CD4-positive, alpha-beta T cell (primary cell): ENCODE measurements around the gene FAM83B. TPM values are rescaled to one million over a fixed set of nuclear protein-coding genes. Genes with fewer than 3 reads are reported as not detected.

Experiments used
- ATAC-seq: fragments of 200-7000 bp; cut with Tn5 transposase; one replicate; pipeline ENCODE4 v1.10.0; 2022; ENCODE audit warnings: mild to moderate bottlenecking; ENCODE audit not compliant: poor library complexity
- CTCF ChIA-PET: fragments of 350-600 bp; sonication (Branson Sonifier 250); formaldehyde crosslinking; loops from one replicate; lab custom pipeline; 2021; ENCODE audit warnings: antibody characterized with exemption, inconsistent platforms; lab: Charles Lee
- POLR2A ChIA-PET: fragments of 350-600 bp; sonication (Branson Sonifier 250); formaldehyde crosslinking; loops from one replicate; lab custom pipeline; 2021; ENCODE audit warnings: antibody characterized with exemption, inconsistent platforms; lab: Charles Lee
- DNase-seq, 14 experiments: peaks; one replicate each; pipeline ENCODE4 v3.0.0-alpha.2; 2013 to 2020; ENCODE audit warnings: mixed read lengths in 2 of 14
- H3K27ac ChIP-seq, 2 donors: one replicate each; pipeline versions ENCODE4 v1.5.1 to v1.7.0; 2013; ENCODE audit warnings: low read length in 2 of 2, low read depth in 1 of 2, mild to moderate bottlenecking in 1 of 2
- H3K27me3 ChIP-seq, 2 experiments: 1 replicate in 1 of 2; 2 replicates in 1 of 2; pipeline versions ENCODE4 v1.6.1 to v1.7.0; 2013; ENCODE audit warnings: low read length in 2 of 2, control low read depth in 1 of 2, mild to moderate bottlenecking in 1 of 2, moderate library complexity in 1 of 2; ENCODE audit not compliant: insufficient read depth in 2 of 2, control insufficient read depth in 1 of 2
- H3K36me3 ChIP-seq: one replicate; pipeline ENCODE4 v1.6.1; 2013; ENCODE audit warnings: low read length, control low read depth; ENCODE audit not compliant: insufficient read depth
- H3K4me1 ChIP-seq: one replicate; pipeline ENCODE4 v1.6.1; 2013; ENCODE audit warnings: low read length, control low read depth; ENCODE audit not compliant: insufficient read depth
- H3K4me3 ChIP-seq: one replicate; pipeline ENCODE4 v1.5.1; 2013; ENCODE audit warnings: mild to moderate bottlenecking, low read length, moderate library complexity
- H3K9me3 ChIP-seq, 2 experiments: 1 replicate in 1 of 2; 2 replicates in 1 of 2; pipeline versions ENCODE4 v1.6.1 to v1.7.0; 2013; ENCODE audit warnings: low read length in 2 of 2, mild to moderate bottlenecking in 2 of 2, control low read depth in 1 of 2, moderate library complexity in 1 of 2; ENCODE audit not compliant: control insufficient read depth in 1 of 2, insufficient read depth in 1 of 2
- H3K27ac Mint-ChIP-seq: one replicate; pipeline ENCODE4 v1.8.0; 2020; ENCODE audit warnings: mixed read lengths
- H3K27me3 Mint-ChIP-seq: one replicate; pipeline ENCODE4 v1.8.0; 2021; ENCODE audit warnings: mixed read lengths
- H3K36me3 Mint-ChIP-seq: one replicate; pipeline ENCODE4 v1.8.0; 2021; ENCODE audit warnings: low read depth, mixed read lengths
- H3K4me1 Mint-ChIP-seq: one replicate; pipeline ENCODE4 v1.8.0; 2021; ENCODE audit warnings: low read depth, mixed read lengths
- H3K4me3 Mint-ChIP-seq: one replicate; pipeline ENCODE4 v1.8.0; 2020; ENCODE audit warnings: mild to moderate bottlenecking, mixed read lengths
- H3K9me3 Mint-ChIP-seq: one replicate; pipeline ENCODE4 v1.8.0; 2020; ENCODE audit warnings: mixed read lengths
- CTCF ChIP-seq: fragments of 200-600 bp; IDR thresholded peaks from one replicate; pipeline ENCODE4 v1.8.0; 2022; ENCODE audit warnings: antibody characterized with exemption, mild to moderate bottlenecking
- intact Hi-C, 2 experiments: fragments of 100-400 bp; cut with DNase I in 1 of 2; cut with micrococcal nuclease in 1 of 2; formaldehyde crosslinking; loops; one replicate each; pipeline versions ENCODE4 v1.15.1 to v1.9.0; 2023 to 2025; cut with DNase I, micrococcal nuclease
- total RNA-seq, 174 experiments: library from RNA in 2 of 174; stranded (reverse) in 2 of 174; gene quantifications; one replicate each; pipeline ENCODE4 v1.2.3 and lab custom pipeline; 2021 to 2026

The FAM83B gene
- total RNA-seq, 2 experiments from 2014 or later: not detected

GRCh38 chr6:54801244-54801643 is 45.3 kb upstream of the FAM83B start:
- no peak overlapping the region for H3K27ac Mint-ChIP-seq
- DNase-seq: no peak
- CTCF ChIA-PET: no interaction called here

GRCh38 chr6:54801669-54802068 is 44.9 kb upstream of the FAM83B start:
- no peak overlapping the region for H3K4me3 ChIP-seq
- ChIA-PET CTCF (interaction anchor here (1.2 kb wide), 1 partner anchor 35 kb away, joined by 3 read pairs; no protein-coding TSS in a partner anchor), POLR2A (no interaction called here)
- H3K9me3 ChIP-seq: no peaks in the 10 kb centered on the region
- H3K4me3 Mint-ChIP-seq: no peak overlapping the region
- no peak overlapping the region for H3K27ac Mint-ChIP-seq
- no peaks in the 10 kb centered on the region for H3K27me3 ChIP-seq
- no peak for TF ChIP-seq CTCF
- no peaks in the 10 kb centered on the region for H3K4me1 Mint-ChIP-seq
- H3K4me1 ChIP-seq: no peaks in the 10 kb centered on the region
- H3K36me3 Mint-ChIP-seq: no peaks in the 10 kb centered on the region
- intact Hi-C loops: no loop called here
- no peaks in the 10 kb centered on the region for H3K36me3 ChIP-seq
- peaks cover 4% of the 10 kb centered on the region for H3K9me3 Mint-ChIP-seq
- no peaks in the 10 kb centered on the region for H3K27me3 Mint-ChIP-seq
- H3K27ac ChIP-seq: no peak overlapping the region
- no peak for ATAC-seq
- DNase-seq: no peak

More at GRCh38 chr6:54801244-54801643, 45.3 kb upstream of the FAM83B start:
- Mint-ChIP-seq H3K4me3 (no peak overlapping the region), H3K4me1 (no peaks in the 10 kb centered on the region), H3K27me3 (no peaks in the 10 kb centered on the region), H3K36me3 (no peaks in the 10 kb centered on the region), H3K9me3 (peaks cover 4% of the 10 kb centered on the region)
- ATAC-seq: no peak
- no peaks in the 10 kb centered on the region for H3K27me3 ChIP-seq
- no peaks in the 10 kb centered on the region for H3K36me3 ChIP-seq
- TF ChIP-seq CTCF: no peak
- POLR2A ChIA-PET: no interaction called here
- H3K4me3 ChIP-seq: no peak overlapping the region
- intact Hi-C loops: no loop called here
- H3K27ac ChIP-seq: no peak overlapping the region
- H3K9me3 ChIP-seq: no peaks in the 10 kb centered on the region
- H3K4me1 ChIP-seq: no peaks in the 10 kb centered on the region

- intact Hi-C loops: no loop called here
- no peak for TF ChIP-seq CTCF
These were observed 43.6 kb upstream of the FAM83B start for GRCh38 chr6:54802775-54803634.

More at GRCh38 chr6:54802775-54803634, 43.6 kb upstream of the FAM83B start:
- no peaks in the 10 kb centered on the region for H3K36me3 ChIP-seq
- H3K4me3 ChIP-seq: no peak overlapping the region
- Mint-ChIP-seq H3K27me3 (no peaks in the 10 kb centered on the region), H3K9me3 (peaks cover 4% of the 10 kb centered on the region), H3K4me3 (no peak overlapping the region), H3K27ac (no peak overlapping the region), H3K36me3 (no peaks in the 10 kb centered on the region), H3K4me1 (no peaks in the 10 kb centered on the region)
- no peaks in the 10 kb centered on the region for H3K9me3 ChIP-seq
- CTCF ChIA-PET: interaction anchor here (1.2 kb wide), 1 partner anchor 33 kb away, joined by 3 read pairs; no protein-coding TSS in a partner anchor
- no peaks in the 10 kb centered on the region for H3K4me1 ChIP-seq
- no peak overlapping the region for H3K27ac ChIP-seq
- ATAC-seq: no peak
- no peak for DNase-seq
- H3K27me3 ChIP-seq: no peaks in the 10 kb centered on the region
- POLR2A ChIA-PET: no interaction called here
